Muscle layer of colon (tissue), 2 donors: ENCODE results near the gene HMMR.

Experiments used
- H3K27ac ChIP-seq: one replicate; pipeline ENCODE4 v1.7.0; 2013; ENCODE audit warnings: low read depth, mild to moderate bottlenecking, low read length, moderate library complexity
- H3K27me3 ChIP-seq, 2 donors: one replicate each; pipeline ENCODE4 v1.7.0; 2013; ENCODE audit warnings: low read length in 2 of 2, mild to moderate bottlenecking in 2 of 2; ENCODE audit not compliant: insufficient read depth in 2 of 2, control insufficient read depth in 1 of 2
- H3K36me3 ChIP-seq: one replicate; pipeline ENCODE4 v1.7.0; 2013; ENCODE audit warnings: mild to moderate bottlenecking, low read length; ENCODE audit not compliant: insufficient read depth
- H3K4me1 ChIP-seq: one replicate; pipeline ENCODE4 v1.7.0; 2013; ENCODE audit warnings: mild to moderate bottlenecking, low read length; ENCODE audit not compliant: insufficient read depth
- H3K4me3 ChIP-seq, 2 donors: one replicate each; pipeline ENCODE4 v1.7.0; 2013; ENCODE audit warnings: low read length in 2 of 2, low read depth in 1 of 2, mild to moderate bottlenecking in 1 of 2, moderate library complexity in 1 of 2
- H3K9ac ChIP-seq: one replicate; pipeline ENCODE4 v1.7.0; 2013; ENCODE audit warnings: low read length
- H3K9me3 ChIP-seq: one replicate; pipeline ENCODE4 v1.7.0; 2013; ENCODE audit warnings: mild to moderate bottlenecking, low read length
- donor health status: abdominal sarcoma.
- donor health status: Adenocarcinoma of cecum.

HMMR gene

DNA sequence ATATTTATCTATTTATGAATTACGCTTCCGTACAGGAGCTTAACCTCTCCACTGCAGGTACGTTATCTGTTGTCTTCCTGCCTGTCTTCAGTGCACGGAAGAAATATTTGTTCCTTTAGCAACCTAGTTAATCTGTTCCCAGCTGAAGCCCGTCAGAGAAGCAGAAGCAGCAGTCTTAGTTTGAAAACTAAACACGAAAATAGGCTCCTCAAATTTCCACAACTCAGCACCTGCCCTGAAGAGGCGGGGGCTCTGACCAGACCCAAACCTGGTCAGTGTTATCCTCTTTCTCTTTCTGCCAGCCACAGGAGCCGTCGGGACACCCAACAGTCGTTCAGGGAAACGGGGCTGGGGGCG lies 992 bp upstream of the HMMR start:
- Histone ChIP-seq H3K9me3 (no peaks in the 10 kb centered on the region), H3K4me1 (peaks cover 21% of the 10 kb centered on the region), H3K27me3 (no peaks in the 10 kb centered on the region), H3K36me3 (peaks cover 8% of the 10 kb centered on the region), H3K4me3 (peak overlapping the region; percentile 85 to 91), H3K27ac (peak overlapping the region; percentile 74), H3K9ac (peak overlapping the region; percentile 97)

DNA sequence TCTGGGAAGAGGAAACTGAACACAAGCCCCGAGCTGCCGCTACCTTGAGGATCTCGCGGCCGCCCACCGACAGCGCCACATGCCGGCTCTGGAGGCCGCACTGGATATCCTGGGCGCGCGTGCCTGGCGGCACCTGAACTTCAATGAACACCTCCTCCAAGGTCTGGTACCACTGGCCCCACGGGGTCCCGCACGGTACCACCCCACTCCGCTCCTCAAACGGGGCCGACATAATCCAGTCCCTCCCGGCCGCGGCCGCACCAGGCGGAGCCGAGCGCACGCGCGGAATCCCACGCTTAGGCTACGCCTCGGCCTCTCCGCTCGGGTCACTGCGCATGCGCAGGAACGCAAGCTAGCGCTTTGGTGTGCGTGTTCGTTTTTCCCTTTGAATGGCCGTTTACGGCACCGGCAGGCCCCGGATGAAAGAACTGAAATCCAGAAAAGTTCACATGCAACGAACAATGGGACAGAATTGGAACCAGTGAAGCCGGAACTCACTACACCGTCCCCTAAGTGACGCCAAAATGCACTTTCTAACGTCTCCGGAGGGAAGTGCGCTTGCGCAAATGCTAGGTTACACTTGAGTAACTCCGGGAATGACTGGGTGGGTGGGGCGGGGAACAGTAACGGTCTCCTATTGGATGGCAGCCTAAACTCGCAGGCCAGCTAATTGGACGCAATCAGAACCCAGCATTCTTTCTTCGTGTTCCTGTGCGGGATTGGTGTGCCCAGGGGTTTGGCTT lies 442 bp upstream of the HMMR start, which contains the start of gene NUDCD2:
Gene NUDCD2, minus strand, starts transcription at position 284 of the 743 bp plus-strand sequence. Its CDS starts 52 bp downstream, at position 232.
- peak within 1 kb of the TSS; percentile 74 for H3K27ac ChIP-seq
- peaks cover 2% of the 10 kb centered on the region for H3K36me3 ChIP-seq
- peak within 1 kb of the TSS; percentile 85 to 91 for H3K4me3 ChIP-seq
- H3K4me1 ChIP-seq: peaks cover 21% of the 10 kb centered on the region
- H3K9ac ChIP-seq: peak within 1 kb of the TSS; percentile 97
- no peaks in the 10 kb centered on the region for H3K9me3 ChIP-seq
- no peaks in the 10 kb centered on the region for H3K27me3 ChIP-seq

- Histone ChIP-seq H3K27me3 (no peaks in the 10 kb centered on the region), H3K4me3 (no peak overlapping the region), H3K4me1 (peaks cover 20% of the 10 kb centered on the region), H3K27ac (no peak overlapping the region), H3K9ac (no peak overlapping the region), H3K9me3 (no peaks in the 10 kb centered on the region), H3K36me3 (no peaks in the 10 kb centered on the region)
These were observed 2.6 kb downstream of the HMMR start for GRCh38 chr5:163463063-163463435.

DNA sequence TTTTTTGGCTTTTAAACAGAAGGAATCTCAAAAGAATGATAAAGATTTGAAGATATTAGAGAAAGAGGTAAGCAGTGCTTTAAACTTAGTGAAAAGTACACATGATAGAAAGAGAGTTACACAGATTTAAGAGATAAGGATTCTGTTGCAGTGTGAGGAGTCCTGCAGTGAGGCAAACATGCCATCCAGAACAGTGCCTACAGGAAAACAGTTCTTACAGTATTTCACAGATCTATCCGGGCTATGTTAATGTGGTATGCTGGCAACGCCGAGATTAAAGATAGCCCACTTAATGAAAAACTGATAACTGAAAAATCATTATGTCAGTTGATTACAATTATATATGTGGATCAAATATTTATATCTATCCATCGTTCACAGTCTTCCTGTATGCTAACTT lies 7.2 kb downstream of the HMMR start:
- no peaks in the 10 kb centered on the region for H3K4me1 ChIP-seq
- H3K27ac ChIP-seq: no peak overlapping the region
- H3K9me3 ChIP-seq: no peaks in the 10 kb centered on the region
- H3K4me3 ChIP-seq: no peak overlapping the region
- no peaks in the 10 kb centered on the region for H3K27me3 ChIP-seq
- no peak overlapping the region for H3K9ac ChIP-seq
- H3K36me3 ChIP-seq: no peaks in the 10 kb centered on the region

DNA sequence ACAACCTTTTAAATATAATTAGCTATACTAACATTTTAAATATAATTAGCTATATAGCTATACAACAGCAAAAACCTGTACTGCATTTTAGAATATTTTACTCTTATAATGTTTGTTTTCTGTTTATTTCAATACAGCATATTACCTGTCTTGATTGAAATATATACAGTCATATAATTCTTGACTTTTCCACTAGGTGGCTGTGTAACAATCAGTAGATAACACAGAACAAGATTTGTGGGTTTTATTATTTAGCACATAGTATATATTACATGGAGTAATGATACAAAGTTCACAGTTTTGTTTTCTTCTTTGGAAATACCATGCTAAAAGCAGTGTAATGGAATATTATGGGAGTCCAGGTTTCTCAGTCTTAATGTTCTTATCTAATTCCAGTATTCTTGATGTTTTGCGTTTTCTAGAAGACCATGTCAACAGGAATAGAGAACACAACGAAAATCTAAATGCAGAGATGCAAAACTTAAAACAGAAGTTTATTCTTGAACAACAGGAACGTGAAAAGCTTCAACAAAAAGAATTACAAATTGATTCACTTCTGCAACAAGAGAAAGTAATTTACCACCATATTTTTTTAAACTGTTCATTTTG lies 13.3 kb downstream of the HMMR start:
- Histone ChIP-seq H3K9ac (no peak overlapping the region), H3K4me3 (no peak overlapping the region), H3K27me3 (no peaks in the 10 kb centered on the region), H3K36me3 (no peaks in the 10 kb centered on the region), H3K9me3 (no peaks in the 10 kb centered on the region), H3K27ac (no peak overlapping the region), H3K4me1 (no peaks in the 10 kb centered on the region)

DNA sequence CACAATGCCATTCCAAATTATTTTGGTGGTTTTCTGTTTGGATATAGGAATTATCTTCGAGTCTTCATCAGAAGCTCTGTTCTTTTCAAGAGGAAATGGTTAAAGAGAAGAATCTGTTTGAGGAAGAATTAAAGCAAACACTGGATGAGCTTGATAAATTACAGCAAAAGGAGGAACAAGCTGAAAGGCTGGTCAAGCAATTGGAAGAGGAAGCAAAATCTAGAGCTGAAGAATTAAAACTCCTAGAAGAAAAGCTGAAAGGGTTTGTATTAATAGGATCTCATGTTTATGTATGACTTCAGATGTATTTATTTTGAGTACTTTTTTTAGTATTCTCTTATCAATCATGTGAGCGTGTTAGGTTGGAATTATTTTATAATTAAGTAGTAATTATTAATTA lies 15.0 kb downstream of the HMMR start:
- no peak overlapping the region for H3K27ac ChIP-seq
- H3K27me3 ChIP-seq: no peaks in the 10 kb centered on the region
- H3K9me3 ChIP-seq: no peaks in the 10 kb centered on the region
- no peaks in the 10 kb centered on the region for H3K4me1 ChIP-seq
- H3K9ac ChIP-seq: no peak overlapping the region
- no peaks in the 10 kb centered on the region for H3K36me3 ChIP-seq
- H3K4me3 ChIP-seq: no peak overlapping the region

- Histone ChIP-seq H3K36me3 (no peaks in the 10 kb centered on the region), H3K9ac (no peak overlapping the region)
These were observed 17.9 kb downstream of the HMMR start for GRCh38 chr5:163478126-163478981.

DNA sequence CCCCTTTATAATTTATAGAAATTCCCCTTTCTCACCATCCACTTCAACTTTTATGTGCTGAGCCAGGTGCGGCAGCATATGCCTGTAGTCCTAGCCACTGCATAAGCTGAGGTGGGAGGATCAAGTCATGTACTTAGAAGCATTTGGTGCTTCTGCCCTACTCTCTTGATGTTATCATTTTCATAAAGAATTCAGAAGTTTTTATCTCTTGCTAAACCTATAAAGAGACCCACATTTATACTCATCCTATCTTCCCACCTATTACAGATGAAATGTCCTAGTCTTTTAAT lies 18.5 kb downstream of the HMMR start:
- Histone ChIP-seq H3K27ac (no peak overlapping the region), H3K36me3 (no peaks in the 10 kb centered on the region), H3K4me1 (no peaks in the 10 kb centered on the region), H3K27me3 (no peaks in the 10 kb centered on the region), H3K9me3 (no peaks in the 10 kb centered on the region), H3K9ac (no peak overlapping the region), H3K4me3 (no peak overlapping the region)

More at GRCh38 chr5:163478126-163478981, 17.9 kb downstream of the HMMR start:
- no peak overlapping the region for H3K4me3 ChIP-seq
- no peaks in the 10 kb centered on the region for H3K27me3 ChIP-seq
- H3K4me1 ChIP-seq: no peaks in the 10 kb centered on the region
- no peak overlapping the region for H3K27ac ChIP-seq
- no peaks in the 10 kb centered on the region for H3K9me3 ChIP-seq

DNA sequence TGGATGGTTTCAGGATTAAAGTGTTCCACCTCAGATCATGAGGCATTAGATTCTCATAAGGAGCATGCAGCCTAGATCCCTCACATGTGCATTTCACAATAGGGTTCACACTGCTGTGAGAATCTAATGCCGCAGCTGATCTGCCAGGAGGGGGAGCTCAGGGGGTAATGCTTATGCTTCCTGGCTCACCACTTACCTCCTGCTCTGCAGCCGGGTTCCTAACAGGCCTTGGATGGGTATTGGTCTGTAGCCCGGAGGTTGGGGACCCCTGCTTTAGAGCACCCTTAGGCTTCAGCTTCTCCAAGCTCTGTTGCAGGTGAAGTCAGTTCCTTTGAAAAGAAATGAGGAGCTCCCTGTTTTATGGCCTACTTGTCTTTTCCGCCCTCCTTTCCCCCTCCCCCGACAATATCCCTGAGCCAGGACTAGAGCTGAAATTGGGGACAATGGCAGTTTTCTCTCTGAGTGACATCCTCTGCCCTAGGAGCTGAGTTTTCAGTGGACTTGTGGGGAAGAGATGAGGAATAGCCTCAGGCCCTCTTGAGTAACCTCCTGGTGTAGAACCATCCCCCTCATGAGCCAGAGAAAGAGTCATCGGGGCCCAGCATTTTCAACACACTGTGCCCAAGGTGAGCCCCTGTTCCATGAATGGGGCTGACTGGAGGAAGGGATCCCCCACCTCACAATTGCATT lies 28.8 kb downstream of the HMMR start:
- Histone ChIP-seq H3K4me1 (no peaks in the 10 kb centered on the region), H3K9ac (no peak overlapping the region), H3K4me3 (no peak overlapping the region), H3K36me3 (no peaks in the 10 kb centered on the region), H3K27ac (no peak overlapping the region), H3K9me3 (no peaks in the 10 kb centered on the region), H3K27me3 (no peaks in the 10 kb centered on the region)

DNA sequence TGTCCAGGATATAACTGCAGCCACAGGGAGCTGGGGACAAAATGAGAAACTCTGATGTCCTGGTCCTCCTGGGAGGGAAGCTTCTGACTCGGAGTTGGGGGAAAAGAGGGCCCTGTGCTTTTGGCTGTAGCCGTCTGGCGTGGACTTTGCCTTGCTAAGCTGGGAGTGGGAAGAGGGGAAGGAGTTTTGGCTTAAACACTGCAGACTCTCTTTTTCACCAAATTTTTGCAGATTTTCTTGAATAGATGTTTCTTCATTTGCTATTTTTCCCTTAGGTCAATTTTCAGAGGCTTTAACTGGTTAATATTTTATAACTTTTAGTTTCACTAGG lies 29.3 kb downstream of the HMMR start:
- no peaks in the 10 kb centered on the region for H3K36me3 ChIP-seq
- H3K27me3 ChIP-seq: no peaks in the 10 kb centered on the region
- no peak overlapping the region for H3K4me3 ChIP-seq
- no peaks in the 10 kb centered on the region for H3K9me3 ChIP-seq
- H3K4me1 ChIP-seq: no peaks in the 10 kb centered on the region
- H3K27ac ChIP-seq: no peak overlapping the region
- H3K9ac ChIP-seq: no peak overlapping the region

DNA sequence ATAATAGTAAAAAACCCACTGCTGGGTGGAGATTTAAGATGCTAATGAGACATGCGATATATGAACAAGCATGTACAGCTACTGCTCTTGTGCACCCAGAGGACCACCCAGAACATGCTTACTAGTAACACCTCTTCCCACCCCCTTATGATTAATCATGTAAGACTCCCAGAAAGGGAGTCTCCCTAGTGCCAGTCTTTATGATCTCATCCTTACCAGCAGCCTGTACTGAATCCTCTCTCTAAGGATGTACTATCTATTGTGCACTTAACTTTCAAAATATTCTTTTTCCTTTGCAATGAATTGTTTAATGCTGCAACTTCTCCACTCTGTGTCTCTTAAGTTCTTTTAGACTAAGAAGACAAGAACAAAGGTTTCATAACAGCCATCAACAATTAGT lies 35.9 kb downstream of the HMMR start:
- no peak overlapping the region for H3K27ac ChIP-seq
- no peaks in the 10 kb centered on the region for H3K27me3 ChIP-seq
- no peaks in the 10 kb centered on the region for H3K4me1 ChIP-seq
- no peak overlapping the region for H3K4me3 ChIP-seq
- no peaks in the 10 kb centered on the region for H3K36me3 ChIP-seq
- H3K9me3 ChIP-seq: no peaks in the 10 kb centered on the region
- no peak overlapping the region for H3K9ac ChIP-seq
